GM12873 (cell line): ENCODE results near the gene SNX25.

Source experiments
- TF ChIP-seq, protein P1 (sequence below): IDR thresholded peaks from 2 replicates; pipeline ENCODE4 v1.5.1; 2012; ENCODE audit warnings: low read depth, mild to moderate bottlenecking, moderate library complexity, low read length, control low read depth; ENCODE audit not compliant: insufficient read depth; ENCODE audit errors: missing control alignments

The SNX25 gene

DNA sequence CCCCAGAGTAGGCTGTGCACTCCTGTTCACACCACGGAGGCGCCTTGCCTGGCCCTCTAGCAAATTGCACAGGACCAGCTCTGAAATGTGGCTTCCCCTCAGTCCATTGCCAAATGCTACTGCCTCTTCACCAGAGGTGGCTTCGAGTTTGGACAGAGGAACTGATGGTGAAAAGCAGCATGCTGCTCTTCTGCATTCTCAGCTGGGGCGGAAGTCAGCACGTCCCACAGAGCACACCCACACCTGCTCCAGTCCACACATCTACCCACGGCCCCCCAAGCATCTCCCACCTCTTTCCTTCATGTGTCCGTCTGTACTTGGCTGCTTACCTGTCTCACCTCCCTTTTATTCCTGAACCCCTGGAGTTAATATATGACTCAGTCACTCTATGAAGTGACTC, 142.8 kb downstream of the SNX25 start:
- TF ChIP-seq, protein P1, sequence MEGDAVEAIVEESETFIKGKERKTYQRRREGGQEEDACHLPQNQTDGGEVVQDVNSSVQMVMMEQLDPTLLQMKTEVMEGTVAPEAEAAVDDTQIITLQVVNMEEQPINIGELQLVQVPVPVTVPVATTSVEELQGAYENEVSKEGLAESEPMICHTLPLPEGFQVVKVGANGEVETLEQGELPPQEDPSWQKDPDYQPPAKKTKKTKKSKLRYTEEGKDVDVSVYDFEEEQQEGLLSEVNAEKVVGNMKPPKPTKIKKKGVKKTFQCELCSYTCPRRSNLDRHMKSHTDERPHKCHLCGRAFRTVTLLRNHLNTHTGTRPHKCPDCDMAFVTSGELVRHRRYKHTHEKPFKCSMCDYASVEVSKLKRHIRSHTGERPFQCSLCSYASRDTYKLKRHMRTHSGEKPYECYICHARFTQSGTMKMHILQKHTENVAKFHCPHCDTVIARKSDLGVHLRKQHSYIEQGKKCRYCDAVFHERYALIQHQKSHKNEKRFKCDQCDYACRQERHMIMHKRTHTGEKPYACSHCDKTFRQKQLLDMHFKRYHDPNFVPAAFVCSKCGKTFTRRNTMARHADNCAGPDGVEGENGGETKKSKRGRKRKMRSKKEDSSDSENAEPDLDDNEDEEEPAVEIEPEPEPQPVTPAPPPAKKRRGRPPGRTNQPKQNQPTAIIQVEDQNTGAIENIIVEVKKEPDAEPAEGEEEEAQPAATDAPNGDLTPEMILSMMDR = no peak

DNA sequence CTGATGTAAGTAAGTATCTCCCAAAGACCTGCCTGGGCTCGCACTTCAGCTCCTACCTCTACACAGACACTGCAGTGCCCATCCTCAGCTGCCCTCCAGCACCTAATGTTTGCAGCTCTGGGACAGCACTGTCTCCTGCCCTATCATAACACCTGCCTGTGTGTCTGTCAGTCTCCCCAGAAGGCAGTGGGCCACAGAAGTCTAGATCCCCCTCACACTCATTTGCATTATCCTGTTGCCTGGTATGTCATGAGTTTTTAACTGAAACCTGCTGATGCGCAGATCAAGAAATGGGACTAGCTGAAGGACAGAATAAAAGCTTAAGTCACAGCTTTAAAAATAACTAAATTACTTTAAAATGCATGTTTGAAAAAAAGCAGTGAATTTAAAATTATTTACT, 143.3 kb downstream of the SNX25 start:
- TF ChIP-seq, protein P1 = no peak

DNA sequence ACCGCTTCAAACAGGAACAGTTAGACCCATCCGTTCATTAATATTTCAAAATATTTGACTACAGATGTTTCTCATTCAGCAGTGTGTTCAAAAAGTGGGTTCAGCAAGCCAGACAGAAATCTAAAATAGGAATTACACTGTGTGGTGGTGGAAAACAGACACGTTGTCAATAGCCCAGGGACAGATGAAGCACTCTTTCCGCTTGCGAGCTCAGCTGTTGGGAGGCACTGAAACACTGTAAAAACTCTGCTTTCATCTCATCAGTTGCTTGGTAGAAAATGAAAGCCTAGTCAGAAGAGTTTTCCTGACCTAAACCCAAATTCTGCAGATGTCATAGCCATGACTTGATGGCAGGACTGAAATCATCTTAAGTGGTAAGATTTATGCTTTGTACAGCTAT, 147.8 kb downstream of the SNX25 start:
- TF ChIP-seq, protein P1 = no peak

DNA sequence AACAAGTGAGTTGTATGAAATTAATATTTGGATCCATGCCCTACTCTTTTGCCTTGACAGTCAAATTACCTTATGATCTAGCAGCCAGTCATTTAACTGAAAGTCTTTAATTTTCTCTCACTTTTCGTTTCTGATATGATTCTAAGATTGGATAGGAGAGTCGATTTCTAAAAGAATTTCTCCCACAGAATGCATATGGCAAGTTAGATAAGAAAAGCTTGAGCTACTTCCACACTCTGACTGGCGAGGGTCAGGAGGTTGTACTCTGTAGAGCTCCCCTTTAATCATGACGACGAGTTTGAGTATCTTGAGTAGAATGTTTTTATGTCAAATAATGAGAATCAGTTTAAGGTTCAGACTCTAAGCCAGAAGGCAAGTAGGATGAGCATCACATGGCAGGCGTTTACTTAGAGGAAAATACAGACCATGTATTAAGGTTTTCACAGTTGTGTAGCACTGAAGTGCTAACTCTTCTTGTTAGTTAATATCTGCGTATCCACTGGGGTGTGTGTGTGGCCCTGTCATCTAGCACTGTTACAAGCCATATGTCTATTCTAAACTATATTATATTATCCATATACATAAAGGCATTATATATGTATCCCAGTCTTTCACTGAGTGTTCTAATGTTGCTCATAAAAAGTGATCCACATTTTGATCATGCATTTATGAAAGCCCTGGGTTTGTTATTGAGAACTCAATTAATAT, 148.5 kb downstream of the SNX25 start:
- TF ChIP-seq, protein P1 = no peak

DNA sequence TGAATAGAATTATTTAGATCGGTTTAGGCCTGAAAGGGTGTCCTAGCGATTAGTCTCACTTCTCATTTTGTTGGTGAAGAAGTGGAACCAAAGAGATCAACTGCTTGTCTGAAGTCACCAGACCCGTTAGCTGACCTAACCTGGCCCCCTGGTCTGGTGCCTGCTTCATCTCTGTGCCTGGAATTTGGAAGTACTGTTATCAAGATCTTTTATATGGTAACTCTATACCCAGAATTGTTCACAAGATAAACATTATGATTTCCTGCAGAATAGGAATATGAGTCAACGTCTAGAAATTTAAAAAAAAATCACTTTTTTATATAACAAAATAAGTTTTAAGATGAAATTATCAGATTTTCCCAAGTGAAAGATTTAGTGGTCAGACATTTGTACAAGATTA, 149.1 kb downstream of the SNX25 start:
- TF ChIP-seq, protein P1 = no peak

DNA sequence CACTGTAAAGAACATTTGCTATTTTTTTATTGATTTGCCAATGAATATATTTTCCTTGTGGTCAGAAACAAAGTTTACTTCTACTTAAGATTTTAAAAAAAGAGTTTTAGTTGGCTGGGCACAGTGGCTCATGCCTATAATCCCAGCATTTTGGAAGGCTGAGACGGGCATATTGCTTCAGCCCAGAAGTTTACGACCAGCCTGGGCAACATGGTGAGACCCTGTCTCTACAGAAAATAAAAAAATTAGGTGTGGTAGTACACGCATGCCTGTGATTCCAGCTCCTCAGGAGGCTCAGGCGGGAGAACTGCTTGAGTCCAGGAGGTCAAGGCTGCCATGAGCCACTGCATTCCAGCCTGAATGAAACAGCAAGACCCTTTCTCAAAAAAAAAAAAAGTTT, 149.6 kb downstream of the SNX25 start:
- TF ChIP-seq, protein P1 = no peak

DNA sequence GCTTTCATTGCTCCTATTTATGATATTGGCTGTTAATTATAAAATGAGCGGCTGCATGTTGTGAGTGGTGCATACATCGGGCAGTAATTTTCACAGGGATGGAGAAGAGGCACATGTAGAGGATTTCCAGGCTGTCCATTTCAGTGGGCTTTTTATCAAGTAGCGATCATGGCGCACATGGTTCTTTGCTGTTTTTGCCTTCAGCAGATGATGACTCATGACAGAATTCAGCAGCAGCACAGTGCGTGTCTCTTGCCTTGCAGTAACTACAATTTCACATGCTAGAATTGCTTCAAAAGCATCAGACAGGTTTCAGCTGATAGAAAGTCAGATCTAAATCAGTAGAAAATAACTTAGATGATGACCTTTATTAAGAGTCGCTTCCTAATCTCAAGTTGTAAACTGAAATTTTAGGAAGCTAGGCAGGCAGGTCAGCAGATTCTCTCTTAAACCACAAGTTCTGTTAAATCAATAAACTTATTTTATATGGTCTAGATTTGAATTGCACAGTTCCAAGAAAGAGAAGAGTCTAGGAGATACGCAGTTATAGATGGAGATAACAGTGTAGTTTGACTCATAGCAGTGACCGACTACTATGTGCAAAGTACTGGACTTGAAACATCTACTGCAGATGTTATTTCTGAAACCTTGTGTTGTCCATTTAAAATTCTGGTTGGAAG, 150.5 kb downstream of the SNX25 start:
- TF ChIP-seq, protein P1 = no peak
